H1 (cell line): ENCODE results near the gene SAMD7. TPM values are rescaled to one million over a fixed set of nuclear protein-coding genes. Genes with fewer than 3 reads are reported as not detected.

Source experiments
- CTCF ChIA-PET: fragments of 300-600 bp; sonication (Branson Sonifier 250); formaldehyde crosslinking; loops from one replicate; lab custom pipeline; 2021; ENCODE audit not compliant: partially characterized antibody; lab: Charles Lee
- POLR2A ChIA-PET: fragments of 300-600 bp; sonication (Branson Sonifier 250); formaldehyde crosslinking; loops from one replicate; lab custom pipeline; 2021; ENCODE audit warnings: inconsistent platforms; ENCODE audit not compliant: partially characterized antibody; lab: Charles Lee
- DNase-seq, 2 experiments: peaks; one replicate each; pipeline versions ENCODE4 v3.0.0 to v3.0.0-alpha.2; 2010 to 2022; ENCODE audit warnings: low spot score in 2 of 2, low read depth in 1 of 2, mixed read lengths in 1 of 2
- FAIRE-seq: peaks from 2 replicates; lab custom pipeline; 2011; peaks lifted over from hg19 to GRCh38; lab: Jason Lieb, UNC
- H2AFZ ChIP-seq: 2 replicates; pipeline ENCODE4 v1.8.1; 2012; ENCODE audit warnings: low read length, inconsistent platforms
- H2AK5ac ChIP-seq: 2 replicates; pipeline ENCODE4 v1.6.1; 2013; ENCODE audit warnings: low read depth, low read length
- H2BK120ac ChIP-seq: replicated peaks from 2 replicates; pipeline ENCODE3; 2013; ENCODE audit warnings: low read depth, low read length, inconsistent platforms
- H2BK12ac ChIP-seq: 2 replicates; pipeline ENCODE4 v1.6.1; 2013; ENCODE audit warnings: low read depth, low read length
- H2BK15ac ChIP-seq: 2 replicates; pipeline ENCODE4 v1.6.1; 2013; ENCODE audit warnings: low read length
- H2BK20ac ChIP-seq: 2 replicates; pipeline ENCODE4 v1.6.1; 2013; ENCODE audit warnings: low read length
- H2BK5ac ChIP-seq: 2 replicates; pipeline ENCODE4 v1.6.1; 2013; ENCODE audit warnings: low read depth, low read length
- H3K14ac ChIP-seq: 2 replicates; pipeline ENCODE4 v1.6.1; 2013; ENCODE audit warnings: inconsistent platforms; ENCODE audit not compliant: insufficient read length
- H3K18ac ChIP-seq: 2 replicates; pipeline ENCODE4 v1.6.1; 2013; ENCODE audit warnings: low read length; ENCODE audit errors: extremely low read depth
- H3K23ac ChIP-seq: 2 replicates; pipeline ENCODE4 v1.6.1; 2013; ENCODE audit warnings: inconsistent platforms; ENCODE audit not compliant: insufficient read length
- H3K23me2 ChIP-seq: 2 replicates; pipeline ENCODE4 v1.6.1; 2013; ENCODE audit warnings: low read depth, low read length
- H3K27ac ChIP-seq: 2 replicates; pipeline ENCODE4 v1.6.1; 2011; ENCODE audit warnings: low read depth, low read length, inconsistent platforms
- H3K27me3 ChIP-seq, 4 experiments: replicated peaks in 1 of 4; 1 replicate in 1 of 4; 2 replicates in 3 of 4; pipeline versions ENCODE4 v1.6.1 to v1.8.1; 2011 to 2013; ENCODE audit warnings: low read length in 3 of 4, mild to moderate bottlenecking in 3 of 4, inconsistent platforms in 2 of 4, mixed read lengths in 2 of 4, moderate library complexity in 1 of 4; ENCODE audit not compliant: control insufficient read depth in 3 of 4, insufficient read depth in 3 of 4; ENCODE audit errors: extremely low read depth in 1 of 4
- H3K36me3 ChIP-seq, 4 experiments: 2 replicates each; pipeline versions ENCODE4 v1.6.1 to v1.8.1; 2011 to 2013; ENCODE audit warnings: mild to moderate bottlenecking in 4 of 4, low read length in 3 of 4, moderate library complexity in 2 of 4, control low read depth in 1 of 4, inconsistent platforms in 1 of 4; ENCODE audit not compliant: insufficient read depth in 4 of 4, control insufficient read depth in 2 of 4
- H3K4ac ChIP-seq: replicated peaks from 2 replicates; pipeline ENCODE3; 2013; ENCODE audit warnings: low read length, low read depth, mixed read lengths, inconsistent platforms; ENCODE audit not compliant: insufficient read length
- H3K4me1 ChIP-seq, 4 experiments: replicated peaks in 1 of 4; 1 replicate in 1 of 4; 2 replicates in 3 of 4; pipeline versions ENCODE4 v1.6.1 to v1.8.1; 2011 to 2013; ENCODE audit warnings: low read length in 3 of 4, inconsistent platforms in 2 of 4, mixed read lengths in 1 of 4; ENCODE audit not compliant: insufficient read depth in 4 of 4, control insufficient read depth in 3 of 4
- H3K4me2 ChIP-seq, 2 experiments: 2 replicates each; pipeline versions ENCODE4 v1.6.1 to v1.8.1; 2011 to 2013; ENCODE audit warnings: low read depth in 2 of 2, low read length in 2 of 2, control low read depth in 1 of 2, inconsistent platforms in 1 of 2, mild to moderate bottlenecking in 1 of 2; ENCODE audit not compliant: insufficient read depth in 1 of 2
- H3K4me3 ChIP-seq, 4 experiments: fragments of 200-600, 300-600 bp in 1 of 4; sonication (generic), shearing (Covaris generic), sonication (Bioruptor Twin) in 1 of 4; 2 replicates each; pipeline versions ENCODE4 v1.5.1 to v1.8.1; 2011 to 2016; ENCODE audit warnings: low read length in 4 of 4, low read depth in 3 of 4, control low read depth in 2 of 4, inconsistent platforms in 2 of 4, mild to moderate bottlenecking in 2 of 4, mixed read lengths in 1 of 4, moderate library complexity in 1 of 4; ENCODE audit not compliant: insufficient read depth in 2 of 4; ENCODE audit errors: extremely low read depth in 1 of 4
- H3K56ac ChIP-seq: replicated peaks from 2 replicates; pipeline ENCODE3; 2013; ENCODE audit warnings: low read depth, mild to moderate bottlenecking, mixed read lengths, low read length, inconsistent platforms; ENCODE audit not compliant: insufficient read length
- H3K79me1 ChIP-seq: 2 replicates; pipeline ENCODE4 v1.6.1; 2013; ENCODE audit warnings: low read depth, low read length, control low read depth
- H3K79me2 ChIP-seq, 2 experiments: 2 replicates each; pipeline versions ENCODE4 v1.6.1 to v1.8.1; 2012 to 2013; ENCODE audit warnings: low read length in 2 of 2, mild to moderate bottlenecking in 2 of 2, inconsistent platforms in 1 of 2; ENCODE audit not compliant: insufficient read depth in 2 of 2, control insufficient read depth in 1 of 2
- H3K9ac ChIP-seq, 4 experiments: replicated peaks in 1 of 4; 1 replicate in 1 of 4; 2 replicates in 3 of 4; pipeline versions ENCODE4 v1.6.1 to v1.8.1; 2011 to 2013; ENCODE audit warnings: low read depth in 3 of 4, low read length in 3 of 4, control low read depth in 2 of 4, mild to moderate bottlenecking in 2 of 4, moderate library complexity in 2 of 4, inconsistent platforms in 1 of 4; ENCODE audit errors: extremely low read depth in 1 of 4
- H3K9me3 ChIP-seq, 2 experiments: 2 replicates each; pipeline versions ENCODE4 v1.6.1 to v1.8.1; 2012 to 2013; ENCODE audit warnings: mild to moderate bottlenecking in 2 of 2, moderate library complexity in 2 of 2, control low read depth in 1 of 2, inconsistent platforms in 1 of 2, low read depth in 1 of 2, low read length in 1 of 2, mixed read lengths in 1 of 2; ENCODE audit not compliant: insufficient read depth in 2 of 2
- H4K20me1 ChIP-seq, 2 experiments: replicated peaks in 1 of 2; 2 replicates each; pipeline versions ENCODE3 to v1.8.1; 2011 to 2013; ENCODE audit warnings: inconsistent platforms in 2 of 2, low read length in 2 of 2, mild to moderate bottlenecking in 1 of 2; ENCODE audit not compliant: insufficient read depth in 2 of 2, control insufficient read depth in 1 of 2
- H4K5ac ChIP-seq: 2 replicates; pipeline ENCODE4 v1.6.1; 2013; ENCODE audit warnings: low read length, low read depth, mixed read lengths, inconsistent platforms; ENCODE audit not compliant: insufficient read length
- H4K8ac ChIP-seq: 2 replicates; pipeline ENCODE4 v1.8.0; 2013; ENCODE audit warnings: mild to moderate bottlenecking, moderate library complexity, low read length, inconsistent platforms; ENCODE audit not compliant: insufficient read depth; ENCODE audit errors: extremely low read depth
- H4K91ac ChIP-seq: replicated peaks from 2 replicates; pipeline ENCODE3; 2013; ENCODE audit warnings: low read length, mixed read lengths, inconsistent platforms; ENCODE audit not compliant: insufficient read length
- HDAC6 ChIP-seq: IDR thresholded peaks from one replicate; pipeline ENCODE4 v1.7.1; 2012; ENCODE audit warnings: low read depth, mild to moderate bottlenecking, inconsistent platforms, low read length, moderate library complexity
- JUND ChIP-seq: IDR thresholded peaks from 2 replicates; pipeline ENCODE4 v1.6.1; 2011; ENCODE audit warnings: mild to moderate bottlenecking, improper control_type of control experiment, low read length
- MAX ChIP-seq: IDR thresholded peaks from 2 replicates; pipeline ENCODE4 v1.6.1; 2012; ENCODE audit warnings: inconsistent platforms
- PHF8 ChIP-seq: fragments of 200-600 bp; sonication (generic); conservative IDR thresholded peaks from 2 replicates; pipeline ENCODE4 v1.7.1; 2012; ENCODE audit warnings: low read depth, mild to moderate bottlenecking, inconsistent platforms, low read length, moderate library complexity
- POLR2A ChIP-seq, 2 experiments: IDR thresholded peaks; 1 replicate in 1 of 2; 2 replicates in 1 of 2; pipeline ENCODE4 v1.6.1; 2011; ENCODE audit warnings: low read depth in 2 of 2, low read length in 2 of 2, mild to moderate bottlenecking in 2 of 2; ENCODE audit errors: control extremely low read depth in 1 of 2
- POU5F1 ChIP-seq: IDR thresholded peaks from 2 replicates; pipeline ENCODE4 v1.6.1; 2011; ENCODE audit warnings: low read depth, mild to moderate bottlenecking, low read length, moderate library complexity
- RFX5 ChIP-seq: IDR thresholded peaks from 2 replicates; pipeline ENCODE4 v1.6.1; 2011; ENCODE audit warnings: low read depth, low read length, improper control_type of control experiment, borderline replicate concordance
- TAF7 ChIP-seq: optimal IDR thresholded peaks from 2 replicates; pipeline ENCODE3; 2011; ENCODE audit warnings: low read depth, mild to moderate bottlenecking, inconsistent platforms, low read length, moderate library complexity, borderline replicate concordance
- WGBS, 2 experiments: shearing (Covaris generic) in 1 of 2; methylation state at CpG; one replicate each; pipeline versions ENCODE4 v1.1.6 to v1.1.7; 2013 to 2015; ENCODE audit warnings: low lambda C conversion rate in 2 of 2, mixed read lengths in 2 of 2, inconsistent platforms in 1 of 2, low coverage in 1 of 2, missing lambda C conversion rate in 1 of 2; ENCODE audit not compliant: insufficient replicate concordance in 2 of 2, insufficient coverage in 1 of 2, insufficient read length in 1 of 2; ENCODE audit errors: extremely low coverage in 1 of 2, missing lambda C conversion rate in 1 of 2; 5-methylcytosine and 5-hydroxymethylcytosine counted together
- polyA plus RNA-seq, 7 experiments: library from polyadenylated mRNA; depleted of rRNA in 3 of 7; stranded (reverse) in 5 of 7; unstranded in 2 of 7; fragments of >200 nt in 5 of 7; fragments of 200-250 nt in 2 of 7; gene quantifications; 1 replicate in 5 of 7; 2 replicates in 1 of 7; 4 replicates in 1 of 7; pipeline versions ENCODE4 v1.2.1 to v1.2.3, GENCODE V29; 2011 to 2013; ENCODE audit warnings: missing spikeins in 2 of 7, mixed read lengths in 2 of 7
- total RNA-seq: library from RNA; stranded (reverse); fragmentation: NEBNext Ultra II Directional; extraction: Animal tissue kit (Norgen Biotek cat#: 25700); gene quantifications from 2 replicates; pipeline ENCODE4 v1.2.1, GENCODE V29; 2021
- TF ChIP-seq, protein P1 (sequence below): IDR thresholded peaks from 2 replicates; pipeline ENCODE4 v1.6.1; 2012; ENCODE audit warnings: low read length, inconsistent platforms

Gene SAMD7
- total and polyA plus RNA-seq, 2 of the 8 experiments (the other 6 are each of a cell fraction or from before 2014, with no cell fraction given) = not detected

GRCh38 chr3:169965562-169966427, 54.4 kb downstream of the SAMD7 start:
- 63% methylated on average over 21 of the region's 21 CpGs; no CpG with 5 or more reads in 1 of the 2 experiments for WGBS, 2 experiments
- Histone ChIP-seq H3K18ac (peak overlapping the region; percentile 44; the same call in 1 of the 2 replicates), H3K4ac (no peak overlapping the region), H3K4me2 (peak overlapping the region; percentile 76 to 84), H4K5ac (no peak overlapping the region), H4K91ac (no peak overlapping the region), H3K36me3 (peaks cover 0 to 6% (median 0%) of the 10 kb centered on the region in 4 experiments; a peak in 1 of 8 replicates), H3K9ac (peak overlapping the region in 3 of 4 experiments; percentile 46 to 94 (median 75); a peak in 4 of 7 replicates), H3K9me3 (no peaks in the 10 kb centered on the region), H2BK5ac (no peak overlapping the region), H3K27ac (no peak overlapping the region), H3K23ac (no peak overlapping the region), H3K79me2 (peaks cover 8 to 39% of the 10 kb centered on the region in 2 experiments), H3K79me1 (no peaks in the 10 kb centered on the region; the same call in 1 of the 2 replicates), H2BK20ac (no peak overlapping the region), H3K14ac (no peak overlapping the region), H2BK120ac (no peak overlapping the region), H3K27me3 (no peaks in the 10 kb centered on the region), H4K20me1 (peaks cover 4 to 6% of the 10 kb centered on the region in 2 experiments), H2BK15ac (no peak overlapping the region), H3K56ac (no peak overlapping the region), H3K23me2 (peaks cover 7% of the 10 kb centered on the region), H2BK12ac (no peak overlapping the region), H2AFZ (peak overlapping the region; percentile 90), H2AK5ac (no peak overlapping the region), H3K4me1 (peaks cover 0 to 12% (median 1%) of the 10 kb centered on the region in 4 experiments; a peak in 3 of 7 replicates), H4K8ac (no peak overlapping the region), H3K4me3 (peak overlapping the region; percentile 85 to 98 (median 90))
- DNase-seq (no peak), FAIRE-seq (no peak)
- POLR2A ChIA-PET = interaction anchor here (0.6 to 3.8 kb wide), 17 partner anchors 10 to 1312 kb away, joined by 3 to 22 read pairs (median 4); no protein-coding TSS in a partner anchor
- CTCF ChIA-PET = interaction anchor here (0.6 to 3.0 kb wide), 9 partner anchors 26 to 428 kb away, joined by 3 to 37 read pairs (median 3); partner anchors contain the start of genes GPR160 and LRRC31
- TF ChIP-seq MAX (no peak), POU5F1 (no peak), RFX5 (no peak), POLR2A (IDR thresholded peaks at IDR 0.05; ENCODE audit: control extremely low read depth in 1 of 2, low read depth in 2 of 2, low read length in 2 of 2) (no peak), JUND (no peak), TAF7 (no peak), HDAC6 (no peak), PHF8 (no peak)
- TF ChIP-seq, protein P1, sequence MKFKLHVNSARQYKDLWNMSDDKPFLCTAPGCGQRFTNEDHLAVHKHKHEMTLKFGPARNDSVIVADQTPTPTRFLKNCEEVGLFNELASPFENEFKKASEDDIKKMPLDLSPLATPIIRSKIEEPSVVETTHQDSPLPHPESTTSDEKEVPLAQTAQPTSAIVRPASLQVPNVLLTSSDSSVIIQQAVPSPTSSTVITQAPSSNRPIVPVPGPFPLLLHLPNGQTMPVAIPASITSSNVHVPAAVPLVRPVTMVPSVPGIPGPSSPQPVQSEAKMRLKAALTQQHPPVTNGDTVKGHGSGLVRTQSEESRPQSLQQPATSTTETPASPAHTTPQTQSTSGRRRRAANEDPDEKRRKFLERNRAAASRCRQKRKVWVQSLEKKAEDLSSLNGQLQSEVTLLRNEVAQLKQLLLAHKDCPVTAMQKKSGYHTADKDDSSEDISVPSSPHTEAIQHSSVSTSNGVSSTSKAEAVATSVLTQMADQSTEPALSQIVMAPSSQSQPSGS = no peak
